Measurements from ENCODE around the gene CSNK1E.
A peak's percentile ranks its signal among the peaks of the same experiment; 100 is the strongest.
"Not testable (repeated sequence)": the region's sequence is repeated elsewhere in the genome, so short reads cannot be mapped to it uniquely, and the experiment has no call there.

The CSNK1E gene

GRCh38 chr22:38317122-38317994 lies at the start of gene CSNK1E:
Gene CSNK1E, minus strand, starts transcription at chr22:38317433. Its CDS starts 3,276 bp downstream, at chr22:38314157.
- DNase-seq: peak; percentile 88

GRCh38 chr22:38365829-38366228 lies 48.6 kb upstream of the CSNK1E start:
- DNase-seq: not testable (repeated sequence)

- not testable (repeated sequence) for DNase-seq
These were observed 47.9 kb upstream of the CSNK1E start for GRCh38 chr22:38365174-38365573.

GRCh38 chr22:38360560-38360959 lies 43.3 kb upstream of the CSNK1E start:
- not testable (repeated sequence) for DNase-seq

GRCh38 chr22:38359817-38360216 lies 42.6 kb upstream of the CSNK1E start:
- not testable (repeated sequence) for DNase-seq

- DNase-seq: not testable (repeated sequence)
These were observed 40.7 kb upstream of the CSNK1E start for GRCh38 chr22:38357971-38358370.

GRCh38 chr22:38355275-38355674 lies 38.0 kb upstream of the CSNK1E start:
- DNase-seq: no peak

- no peak for DNase-seq
These were observed 36.5 kb upstream of the CSNK1E start for GRCh38 chr22:38353701-38354100.

GRCh38 chr22:38353142-38353629 lies 36.0 kb upstream of the CSNK1E start:
- peak; percentile 53 for DNase-seq

GRCh38 chr22:38352436-38352835 lies 35.2 kb upstream of the CSNK1E start:
- no peak for DNase-seq

- DNase-seq: no peak
These were observed 33.5 kb upstream of the CSNK1E start for GRCh38 chr22:38350444-38351359.

GRCh38 chr22:38348751-38349496 lies 31.7 kb upstream of the CSNK1E start:
- DNase-seq: no peak

GRCh38 chr22:38347944-38348750 lies 30.9 kb upstream of the CSNK1E start:
- no peak for DNase-seq

- DNase-seq: no peak
These were observed 30.1 kb upstream of the CSNK1E start for GRCh38 chr22:38347181-38347943.

GRCh38 chr22:38346506-38346905 lies 29.3 kb upstream of the CSNK1E start:
- DNase-seq: no peak

GRCh38 chr22:38345782-38346181 lies 28.5 kb upstream of the CSNK1E start:
- no peak for DNase-seq

- DNase-seq: not testable (repeated sequence)
These were observed 22.7 kb upstream of the CSNK1E start for GRCh38 chr22:38339893-38340292.

- no peak for DNase-seq
These were observed 21.6 kb upstream of the CSNK1E start for GRCh38 chr22:38338772-38339379.

GRCh38 chr22:38336699-38337098 lies 19.5 kb upstream of the CSNK1E start:
- no peak for DNase-seq

GRCh38 chr22:38335077-38335476 lies 17.8 kb upstream of the CSNK1E start:
- no peak for DNase-seq

Data from 8988T (cell line).